ENCODE results near the gene HACD1.
"Not testable (repeated sequence)": the region's sequence is repeated elsewhere in the genome, so short reads cannot be mapped to it uniquely, and the experiment has no call there.

HACD1 gene

DNA sequence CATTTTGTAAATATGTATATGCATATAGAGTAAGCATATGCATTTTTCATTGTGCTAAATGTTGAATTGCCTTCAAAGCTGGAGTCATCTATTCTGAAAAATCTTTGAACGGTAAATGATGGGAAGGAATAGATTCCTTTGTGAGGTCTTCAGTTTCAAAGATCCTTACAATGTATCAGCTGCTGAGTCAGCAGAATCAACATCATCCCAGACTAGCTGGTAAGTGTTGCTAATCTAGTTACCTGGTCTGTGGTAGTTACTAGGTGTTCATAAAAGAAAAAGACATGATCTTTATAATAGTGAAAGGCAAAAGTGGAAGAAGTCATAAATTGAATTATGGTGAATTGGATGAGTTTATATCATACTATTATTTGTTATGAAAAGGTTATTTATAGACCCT lies 16.2 kb upstream of the HACD1 start:
- Histone ChIP-seq H3K79me1 (ENCODE audit: low read depth, low read length) (no peaks in the 10 kb centered on the region), H3K18ac (ENCODE audit: low read length) (no peak overlapping the region), H3K9me3 (replicated peaks in 1 of 2; ENCODE audit: control insufficient read depth in 2 of 2, insufficient read depth in 1 of 2, low read depth in 1 of 2, low read length in 2 of 2) (no peaks in the 10 kb centered on the region), H2BK12ac (ENCODE audit: low read length) (no peak overlapping the region), H3K14ac (ENCODE audit: low read length) (no peak overlapping the region), H2BK120ac (ENCODE audit: low read depth, low read length) (no peak overlapping the region), H3K4me2 (ENCODE audit: insufficient read depth, low read length, poor library complexity, severe bottlenecking) (no peak overlapping the region), H3K27me3 (ENCODE audit: control insufficient read depth in 3 of 3, insufficient read depth in 3 of 3, low read depth in 1 of 3, low read length in 3 of 3) (no peaks in the 10 kb centered on the region), H2BK15ac (ENCODE audit: low read length) (no peak overlapping the region), H3K23ac (ENCODE audit: low read depth, low read length, poor library complexity) (no peak overlapping the region), H2AFZ (ENCODE audit: low read length) (no peak overlapping the region), H2BK5ac (ENCODE audit: low read length) (no peak overlapping the region), H3K9ac (ENCODE audit: low read depth, low read length, poor library complexity) (no peak overlapping the region), H4K8ac (ENCODE audit: low read depth, low read length) (no peak overlapping the region), H3K36me3 (replicated peaks in 1 of 2; ENCODE audit: control insufficient read depth in 2 of 2, insufficient read depth in 2 of 2, low read length in 2 of 2) (no peaks in the 10 kb centered on the region), H3K4me1 (ENCODE audit: control insufficient read depth in 2 of 2, insufficient read depth in 1 of 2, low read depth in 1 of 2, low read length in 2 of 2) (no peaks in the 10 kb centered on the region), H3K27ac (replicated peaks; ENCODE audit: low read length) (no peak overlapping the region), H4K91ac (ENCODE audit: low read depth, low read length, poor library complexity) (no peak overlapping the region), H3K4me3 (ENCODE audit: low read length in 2 of 2) (no peak overlapping the region), H3K4ac (ENCODE audit: low read length) (no peak overlapping the region), H2AK5ac (ENCODE audit: low read depth, low read length) (no peak overlapping the region)
- no CpG with 5 or more reads among the region's 1 CpG for WGBS, 2 donors (ENCODE audit: extremely low coverage in 2 of 2, insufficient read length in 2 of 2, insufficient replicate concordance in 1 of 2)
- DNase-seq (ENCODE audit: low spot score) = no peak

DNA sequence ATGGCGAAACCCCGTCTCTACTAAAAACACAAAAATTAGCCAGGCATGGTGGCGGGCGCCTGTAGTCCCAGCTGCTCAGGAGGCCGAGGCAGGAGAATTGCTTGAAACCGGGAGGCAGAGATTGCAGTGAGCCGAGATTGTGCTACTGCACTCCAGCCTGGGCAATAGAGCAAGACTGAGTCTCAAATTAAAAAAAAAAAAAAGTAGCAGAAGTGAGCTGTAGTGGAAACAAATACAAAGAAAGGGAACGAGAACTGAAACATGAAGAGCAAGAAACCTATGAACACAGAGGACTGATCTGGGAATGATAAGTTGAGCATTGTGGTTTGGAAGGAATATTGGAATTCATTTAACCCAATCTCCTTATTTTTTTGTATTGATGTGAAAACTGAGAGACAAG lies 15.4 kb upstream of the HACD1 start:
- not testable (repeated sequence) for H2BK15ac ChIP-seq (ENCODE audit: low read length); H3K27ac ChIP-seq (replicated peaks; ENCODE audit: low read length); DNase-seq (ENCODE audit: low spot score); H3K4me3 ChIP-seq (ENCODE audit: low read length in 2 of 2); H2AFZ ChIP-seq (ENCODE audit: low read length); H2BK120ac ChIP-seq (ENCODE audit: low read depth, low read length); H2BK5ac ChIP-seq (ENCODE audit: low read length); H3K9me3 ChIP-seq (replicated peaks in 1 of 2; ENCODE audit: control insufficient read depth in 2 of 2, insufficient read depth in 1 of 2, low read depth in 1 of 2, low read length in 2 of 2); H4K8ac ChIP-seq (ENCODE audit: low read depth, low read length); H3K79me1 ChIP-seq (ENCODE audit: low read depth, low read length); H3K9ac ChIP-seq (ENCODE audit: low read depth, low read length, poor library complexity); H2BK12ac ChIP-seq (ENCODE audit: low read length); H3K4ac ChIP-seq (ENCODE audit: low read length); H3K36me3 ChIP-seq (replicated peaks in 1 of 2; ENCODE audit: control insufficient read depth in 2 of 2, insufficient read depth in 2 of 2, low read length in 2 of 2); H3K18ac ChIP-seq (ENCODE audit: low read length); H3K23ac ChIP-seq (ENCODE audit: low read depth, low read length, poor library complexity); H2AK5ac ChIP-seq (ENCODE audit: low read depth, low read length); H3K14ac ChIP-seq (ENCODE audit: low read length); H3K27me3 ChIP-seq (ENCODE audit: control insufficient read depth in 3 of 3, insufficient read depth in 3 of 3, low read depth in 1 of 3, low read length in 3 of 3); H4K91ac ChIP-seq (ENCODE audit: low read depth, low read length, poor library complexity); H3K4me1 ChIP-seq (ENCODE audit: control insufficient read depth in 2 of 2, insufficient read depth in 1 of 2, low read depth in 1 of 2, low read length in 2 of 2); H3K4me2 ChIP-seq (ENCODE audit: insufficient read depth, low read length, poor library complexity, severe bottlenecking)
- WGBS, 2 donors (ENCODE audit: extremely low coverage in 2 of 2, insufficient read length in 2 of 2, insufficient replicate concordance in 1 of 2) = no CpG with 5 or more reads among the region's 8 CpGs

DNA sequence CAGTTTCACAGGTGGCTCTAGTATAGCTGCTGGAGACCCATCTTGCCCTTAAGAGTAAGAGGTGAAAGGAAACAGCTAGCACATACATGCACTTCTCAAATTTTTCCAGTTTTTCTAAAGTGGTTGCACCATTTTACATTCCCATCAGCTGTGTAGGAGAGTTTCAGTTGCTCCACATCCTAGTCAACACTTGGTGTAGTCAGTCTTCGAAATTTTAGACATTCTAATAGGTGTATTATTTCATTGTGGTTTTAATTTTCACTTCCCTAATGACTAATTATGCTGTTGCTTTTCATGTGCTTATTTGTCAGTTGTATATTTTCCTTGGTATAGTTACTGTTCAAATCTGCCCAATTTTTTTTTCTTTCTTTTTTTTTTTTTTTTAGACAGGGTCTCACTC lies 9.5 kb upstream of the HACD1 start:
- Histone ChIP-seq H3K4me1 (ENCODE audit: control insufficient read depth in 2 of 2, insufficient read depth in 1 of 2, low read depth in 1 of 2, low read length in 2 of 2) (no peaks in the 10 kb centered on the region), H4K91ac (ENCODE audit: low read depth, low read length, poor library complexity) (no peak overlapping the region), H2AFZ (ENCODE audit: low read length) (no peak overlapping the region), H3K27me3 (ENCODE audit: control insufficient read depth in 3 of 3, insufficient read depth in 3 of 3, low read depth in 1 of 3, low read length in 3 of 3) (peaks cover 0 to 6% (median 0%) of the 10 kb centered on the region in 3 experiments), H2AK5ac (ENCODE audit: low read depth, low read length) (no peak overlapping the region), H3K36me3 (replicated peaks in 1 of 2; ENCODE audit: control insufficient read depth in 2 of 2, insufficient read depth in 2 of 2, low read length in 2 of 2) (no peaks in the 10 kb centered on the region), H2BK120ac (ENCODE audit: low read depth, low read length) (no peak overlapping the region), H3K27ac (replicated peaks; ENCODE audit: low read length) (no peak overlapping the region), H3K18ac (ENCODE audit: low read length) (no peak overlapping the region), H3K14ac (ENCODE audit: low read length) (no peak overlapping the region), H2BK15ac (ENCODE audit: low read length) (no peak overlapping the region), H3K23ac (ENCODE audit: low read depth, low read length, poor library complexity) (no peak overlapping the region), H4K8ac (ENCODE audit: low read depth, low read length) (no peak overlapping the region), H3K4me3 (ENCODE audit: low read length in 2 of 2) (no peak overlapping the region), H3K4me2 (ENCODE audit: insufficient read depth, low read length, poor library complexity, severe bottlenecking) (no peak overlapping the region), H3K4ac (ENCODE audit: low read length) (no peak overlapping the region), H2BK12ac (ENCODE audit: low read length) (no peak overlapping the region), H2BK5ac (ENCODE audit: low read length) (no peak overlapping the region), H3K79me1 (ENCODE audit: low read depth, low read length) (no peaks in the 10 kb centered on the region), H3K9me3 (replicated peaks in 1 of 2; ENCODE audit: control insufficient read depth in 2 of 2, insufficient read depth in 1 of 2, low read depth in 1 of 2, low read length in 2 of 2) (no peaks in the 10 kb centered on the region), H3K9ac (ENCODE audit: low read depth, low read length, poor library complexity) (no peak overlapping the region)
- DNase-seq (ENCODE audit: low spot score) = no peak
- WGBS, 2 donors (ENCODE audit: extremely low coverage in 2 of 2, insufficient read length in 2 of 2, insufficient replicate concordance in 1 of 2) = no CpG with 5 or more reads among the region's 1 CpG

DNA sequence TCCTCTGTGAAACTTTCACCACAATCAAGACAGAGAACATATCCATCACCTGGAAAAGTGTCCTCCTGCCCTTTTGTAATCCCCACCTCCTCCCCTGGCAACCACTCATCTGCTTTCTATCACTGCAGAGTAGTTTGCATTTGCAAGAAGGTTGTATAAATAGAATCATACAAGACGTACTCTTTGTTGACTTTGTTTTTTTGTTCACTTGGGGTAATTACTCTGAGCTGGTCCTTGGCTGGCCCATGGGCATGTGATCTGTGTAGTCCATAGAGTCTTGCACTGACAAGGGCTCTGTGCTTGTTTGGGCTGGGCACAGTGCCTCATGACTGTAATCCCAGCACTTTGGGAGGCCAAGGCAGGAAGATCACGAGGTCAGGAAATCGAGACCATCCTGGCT lies 7.8 kb upstream of the HACD1 start:
- no peak overlapping the region for H3K4ac ChIP-seq (ENCODE audit: low read length)
- H3K23ac ChIP-seq (ENCODE audit: low read depth, low read length, poor library complexity) = no peak overlapping the region
- H4K8ac ChIP-seq (ENCODE audit: low read depth, low read length) = no peak overlapping the region
- no peak overlapping the region for H3K4me2 ChIP-seq (ENCODE audit: insufficient read depth, low read length, poor library complexity, severe bottlenecking)
- WGBS, 2 donors (ENCODE audit: extremely low coverage in 2 of 2, insufficient read length in 2 of 2, insufficient replicate concordance in 1 of 2) = no CpG with 5 or more reads among the region's 3 CpGs
- no peak overlapping the region for H3K27ac ChIP-seq (replicated peaks; ENCODE audit: low read length)
- no peak overlapping the region for H3K4me3 ChIP-seq (ENCODE audit: low read length in 2 of 2)
- no peak overlapping the region for H2BK120ac ChIP-seq (ENCODE audit: low read depth, low read length)
- H3K18ac ChIP-seq (ENCODE audit: low read length) = no peak overlapping the region
- peaks cover 0 to 7% (median 0%) of the 10 kb centered on the region in 3 experiments for H3K27me3 ChIP-seq (ENCODE audit: control insufficient read depth in 3 of 3, insufficient read depth in 3 of 3, low read depth in 1 of 3, low read length in 3 of 3)
- H3K79me1 ChIP-seq (ENCODE audit: low read depth, low read length) = no peaks in the 10 kb centered on the region
- DNase-seq (ENCODE audit: low spot score) = no peak
- no peak overlapping the region for H2BK15ac ChIP-seq (ENCODE audit: low read length)
- no peak overlapping the region for H2BK12ac ChIP-seq (ENCODE audit: low read length)
- no peaks in the 10 kb centered on the region for H3K4me1 ChIP-seq (ENCODE audit: control insufficient read depth in 2 of 2, insufficient read depth in 1 of 2, low read depth in 1 of 2, low read length in 2 of 2)
- no peak overlapping the region for H2AFZ ChIP-seq (ENCODE audit: low read length)
- H4K91ac ChIP-seq (ENCODE audit: low read depth, low read length, poor library complexity) = no peak overlapping the region
- H2BK5ac ChIP-seq (ENCODE audit: low read length) = no peak overlapping the region
- H2AK5ac ChIP-seq (ENCODE audit: low read depth, low read length) = no peak overlapping the region
- no peaks in the 10 kb centered on the region for H3K36me3 ChIP-seq (replicated peaks in 1 of 2; ENCODE audit: control insufficient read depth in 2 of 2, insufficient read depth in 2 of 2, low read length in 2 of 2)
- no peak overlapping the region for H3K14ac ChIP-seq (ENCODE audit: low read length)
- H3K9ac ChIP-seq (ENCODE audit: low read depth, low read length, poor library complexity) = no peak overlapping the region
- H3K9me3 ChIP-seq (replicated peaks in 1 of 2; ENCODE audit: control insufficient read depth in 2 of 2, insufficient read depth in 1 of 2, low read depth in 1 of 2, low read length in 2 of 2) = no peaks in the 10 kb centered on the region

Data from neuronal stem cell (in vitro differentiated cells).